Left lobe of liver (tissue), 2 donors: ENCODE measurements around the gene STAC. TPM values are rescaled to one million over a fixed set of nuclear protein-coding genes. Genes with fewer than 3 reads are reported as not detected.
"Not testable (repeated sequence)": the region's sequence is repeated elsewhere in the genome, so short reads cannot be mapped to it uniquely, and the experiment has no call there.

Experiments
- ATAC-seq: fragments of 200-7000 bp; cut with Tn5 transposase; one replicate; pipeline ENCODE4 v1.9.1; 2020; ENCODE audit warnings: mild to moderate bottlenecking, moderate library complexity
- DNase-seq: peaks from one replicate; pipeline ENCODE4 v3.0.0-alpha.2; 2020; ENCODE audit warnings: low spot score
- total RNA-seq: library from RNA; stranded (reverse); gene quantifications from one replicate; pipeline ENCODE4 v1.2.1, GENCODE V29; 2021
- donor health status: DM: no; HTN: no; CAD: no; lungs with moderate emphysema.
- donor health status: DM: no; HTN: yes; CAD: no.

STAC gene
- total RNA-seq, 1 donor from 2014 or later, result 0.65 TPM

- DNase-seq (no peak), ATAC-seq (no peak)
Measured at GRCh38 chr3:36411587-36411986, 31.3 kb downstream of the STAC start.

GRCh38 chr3:36416599-36416998 is 36.3 kb downstream of the STAC start:
- DNase-seq (no peak), ATAC-seq (no peak)

- DNase-seq, result no peak
Measured at GRCh38 chr3:36417237-36417636, 36.9 kb downstream of the STAC start.

DNA sequence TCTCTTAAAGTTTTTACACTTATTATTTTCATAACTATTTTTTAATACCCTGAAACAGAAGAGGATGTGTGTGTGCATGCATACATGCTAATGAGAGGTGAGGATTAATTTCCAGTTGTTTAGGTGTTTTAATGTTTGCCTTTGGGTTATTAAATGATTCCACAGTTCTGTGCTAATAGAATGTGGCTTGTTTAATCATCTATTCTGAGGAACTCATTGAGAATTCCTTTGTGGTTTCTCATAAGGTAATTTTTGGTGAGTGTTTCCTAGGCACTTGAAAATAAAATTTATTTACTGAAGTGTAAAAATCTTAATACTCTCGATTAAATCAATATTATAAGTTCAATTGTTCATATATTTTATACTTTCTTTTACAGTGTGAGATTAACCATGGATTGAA is 38.0 kb downstream of the STAC start:
- DNase-seq (no peak), ATAC-seq (no peak)

More at GRCh38 chr3:36417237-36417636, 36.9 kb downstream of the STAC start:
- ATAC-seq, result no peak

DNA sequence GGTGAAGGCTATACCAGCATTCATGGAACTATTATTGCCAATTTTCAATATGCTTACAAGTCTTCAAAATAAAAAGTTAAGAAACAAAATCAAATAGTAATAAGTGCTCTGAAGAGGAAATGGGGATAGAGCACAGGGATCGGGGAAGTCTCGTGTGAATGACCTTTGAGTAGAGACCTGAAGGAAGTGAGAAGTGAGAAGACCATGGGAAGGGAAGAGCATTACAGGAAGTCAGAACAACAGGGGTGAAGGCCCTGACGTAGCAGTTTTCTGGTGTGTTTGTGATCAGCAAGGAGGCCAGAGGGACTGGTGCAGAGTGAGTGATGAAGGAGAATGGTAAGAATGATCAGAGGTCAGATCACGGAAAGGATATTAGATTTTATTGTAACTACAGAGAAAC is 48.1 kb downstream of the STAC start:
- no peak for DNase-seq
- ATAC-seq, result no peak

DNA sequence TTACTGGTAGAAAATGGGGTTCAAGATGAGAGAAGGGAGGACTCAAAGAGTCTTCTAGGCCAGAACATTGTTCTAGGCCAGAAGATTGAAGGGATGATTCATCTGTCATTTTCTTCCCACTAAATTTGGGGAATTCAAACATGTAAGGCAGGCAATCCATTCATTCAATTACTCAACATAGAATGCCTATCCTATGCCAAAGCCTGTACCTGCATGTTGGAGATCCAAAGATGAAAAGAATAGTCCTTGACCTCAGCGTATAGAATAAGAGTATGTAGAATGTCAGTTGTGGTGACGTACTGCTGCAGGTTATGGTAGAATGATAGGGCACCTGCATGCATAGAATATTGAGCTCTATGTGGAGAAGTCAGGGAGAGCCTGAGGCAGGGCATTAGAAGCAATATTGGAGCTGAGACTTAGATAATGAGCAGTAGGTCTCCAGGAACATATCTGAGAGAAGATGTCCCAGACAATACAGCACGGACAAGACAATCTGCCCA is 49.7 kb downstream of the STAC start:
- DNase-seq (no peak), ATAC-seq (no peak)

DNA sequence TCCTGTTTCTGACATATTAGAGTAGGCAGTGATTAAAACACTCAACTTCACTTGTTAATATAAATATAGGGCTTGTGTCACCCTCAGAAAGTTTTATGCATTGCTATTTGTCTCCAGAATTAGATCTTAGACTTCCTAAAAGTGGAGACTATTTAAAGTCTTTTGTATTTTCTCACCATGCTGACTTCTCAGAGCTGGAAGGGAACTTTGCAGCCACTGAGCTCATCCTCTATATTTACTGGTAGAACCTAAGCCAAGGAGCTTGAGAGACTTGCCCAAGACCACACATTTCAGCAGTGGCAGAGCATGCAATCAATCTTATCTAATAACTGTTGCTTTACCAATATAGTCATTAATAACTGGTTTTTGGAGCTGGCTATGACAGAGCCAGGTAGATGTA is 53.2 kb downstream of the STAC start:
- DNase-seq (no peak), ATAC-seq (no peak)

DNA sequence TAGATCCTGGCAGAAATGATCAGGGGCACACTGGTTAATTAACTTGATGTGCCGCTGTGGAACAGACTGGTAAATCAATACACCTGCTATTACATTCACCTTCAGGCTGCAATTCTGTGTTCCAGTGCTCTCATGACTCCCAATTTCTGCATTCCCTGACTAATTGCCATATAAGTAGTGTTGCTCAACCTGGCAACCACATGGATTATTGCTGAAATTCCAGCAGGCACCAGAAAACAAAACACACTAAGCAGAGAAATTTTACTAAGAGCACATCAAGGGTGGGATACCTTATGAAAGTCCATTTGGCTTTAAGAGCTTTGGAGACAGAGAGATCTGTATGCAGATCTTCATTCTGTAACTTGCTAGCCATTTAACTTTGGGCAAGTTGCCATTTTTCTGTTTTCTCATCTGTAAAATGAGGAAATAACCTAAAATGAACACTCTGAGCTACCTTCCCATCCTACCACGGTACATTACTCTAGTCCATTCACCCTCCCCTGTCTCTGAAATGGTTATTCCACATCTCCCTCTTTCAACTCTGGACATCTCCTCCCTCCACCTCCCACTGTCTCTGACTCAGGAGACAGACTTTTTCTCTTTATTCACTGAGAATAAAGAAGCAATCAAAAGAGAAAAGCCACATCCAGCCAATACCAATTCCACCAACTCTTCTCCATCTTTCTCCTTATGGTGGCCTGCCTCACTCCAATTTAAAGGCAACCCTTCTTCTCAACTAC is 54.6 kb downstream of the STAC start:
- no peak for ATAC-seq
- no peak for DNase-seq

DNA sequence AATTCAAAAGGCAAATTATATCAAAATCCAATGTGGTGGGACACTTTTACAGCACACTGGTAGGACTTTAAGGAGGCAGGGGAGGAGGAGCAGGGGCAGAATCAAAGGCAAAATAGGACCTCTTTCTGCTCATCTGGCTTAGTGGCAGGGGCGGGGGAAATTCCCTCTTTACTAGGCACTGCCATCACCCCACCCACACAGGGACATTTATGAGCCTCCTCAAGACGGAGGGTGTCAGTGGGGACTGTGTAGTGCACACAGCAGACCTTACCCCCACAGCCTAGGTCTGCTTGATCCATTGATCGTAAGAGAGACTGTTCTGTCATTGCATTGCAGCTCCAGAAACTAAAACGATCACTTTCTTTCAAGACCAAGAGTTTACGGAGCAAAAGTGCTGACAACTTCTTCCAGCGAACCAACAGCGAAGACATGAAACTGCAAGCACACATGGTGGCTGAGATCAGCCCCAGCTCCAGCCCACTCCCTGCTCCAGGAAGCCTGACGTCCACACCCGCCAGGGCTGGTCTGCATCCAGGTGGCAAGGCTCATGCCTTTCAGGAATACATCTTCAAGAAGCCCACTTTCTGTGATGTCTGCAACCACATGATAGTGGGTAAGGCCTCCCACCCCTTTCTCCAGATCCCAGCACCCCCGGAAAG is 62.9 kb downstream of the STAC start:
- DNase-seq (no peak), ATAC-seq (no peak)

DNA sequence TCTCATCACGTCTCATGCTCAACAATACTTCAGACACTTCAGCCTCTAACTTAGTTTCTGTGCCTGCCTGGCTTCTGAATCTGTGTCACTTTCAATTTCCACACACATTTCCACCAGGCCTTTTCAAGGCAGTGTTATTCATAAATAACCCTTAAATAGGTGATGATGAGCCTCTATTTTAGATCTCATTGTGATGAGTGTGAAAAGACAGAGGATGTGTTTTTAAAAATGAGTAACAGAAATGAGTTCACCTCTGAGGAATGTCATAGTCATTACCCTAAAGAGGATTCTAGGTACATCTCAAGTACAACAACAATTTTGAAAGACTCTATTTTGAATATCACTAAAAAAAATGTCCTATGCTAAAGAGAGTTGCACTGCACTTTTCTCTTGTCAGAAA is 64.6 kb downstream of the STAC start:
- DNase-seq (no peak), ATAC-seq (no peak)

- ATAC-seq, result no peak
- DNase-seq, result no peak
Measured at GRCh38 chr3:36446276-36446675, 66.0 kb downstream of the STAC start.

- ATAC-seq, result no peak
- DNase-seq, result no peak
Measured at GRCh38 chr3:36447061-36447460, 66.8 kb downstream of the STAC start.

- DNase-seq, result no peak
- no peak for ATAC-seq
Measured at GRCh38 chr3:36451816-36452215, 71.5 kb downstream of the STAC start.

GRCh38 chr3:36453213-36453612 is 72.9 kb downstream of the STAC start:
- not testable (repeated sequence) for ATAC-seq, DNase-seq

GRCh38 chr3:36453896-36454295 is 73.6 kb downstream of the STAC start:
- ATAC-seq, DNase-seq: not testable (repeated sequence)

GRCh38 chr3:36455406-36455805 is 75.1 kb downstream of the STAC start:
- DNase-seq (no peak), ATAC-seq (no peak)

DNA sequence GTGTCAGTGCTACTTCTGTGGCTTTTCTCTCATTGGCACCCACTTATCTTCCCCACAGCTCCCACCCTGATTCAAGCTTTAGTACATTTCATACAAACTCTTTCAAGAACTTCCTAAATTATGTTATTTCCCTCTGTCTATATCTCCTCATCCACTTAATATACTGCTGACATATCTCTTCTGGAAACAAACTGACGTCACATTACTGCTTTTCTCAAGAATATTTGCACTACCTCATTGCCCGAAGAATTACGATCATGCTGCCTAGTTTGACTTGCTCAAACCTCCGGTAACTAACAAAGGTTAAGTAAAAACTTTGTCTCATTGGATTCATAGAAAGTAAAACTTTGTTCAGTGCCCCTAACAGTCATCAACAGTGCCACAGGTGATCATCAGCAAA is 76.5 kb downstream of the STAC start:
- DNase-seq, result no peak
- no peak for ATAC-seq

DNA sequence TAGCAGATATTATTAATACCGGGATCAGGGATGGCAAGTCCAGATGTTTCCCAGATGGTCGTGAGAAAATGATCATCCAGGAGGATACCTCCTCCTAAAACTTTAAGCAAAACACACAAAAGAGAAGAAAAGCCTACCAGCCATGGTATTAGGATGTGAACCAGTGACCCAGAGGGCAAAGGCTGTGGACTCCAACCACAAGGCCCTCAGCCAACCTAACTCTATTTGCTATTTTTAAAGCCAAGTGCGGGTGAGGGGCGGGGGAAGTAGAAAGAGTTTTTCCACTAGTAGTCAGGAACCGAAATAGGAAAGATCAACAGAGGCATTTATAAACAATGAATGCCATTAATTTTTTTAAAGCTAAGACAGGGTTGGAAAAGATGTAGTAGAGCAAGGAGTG is 77.4 kb downstream of the STAC start:
- ATAC-seq (peak; percentile 83), DNase-seq (peak; percentile 55)

GRCh38 chr3:36459177-36459576 is 78.9 kb downstream of the STAC start:
- DNase-seq, result no peak
- ATAC-seq, result no peak

- DNase-seq (no peak), ATAC-seq (no peak)
Measured at GRCh38 chr3:36461597-36461996, 81.3 kb downstream of the STAC start.

GRCh38 chr3:36472045-36472444 is 91.7 kb downstream of the STAC start:
- DNase-seq, ATAC-seq: not testable (repeated sequence)

- DNase-seq (no peak), ATAC-seq (no peak)
Measured at GRCh38 chr3:36475558-36475957, 95.3 kb downstream of the STAC start.
